A549 (cell line): Measurements from ENCODE around the gene NME2.

Source experiments
- CTCF ChIP-seq: fragments of >200 bp; sonication (Bioruptor Twin); formaldehyde crosslinking; IDR thresholded peaks from 3 replicates; pipeline ENCODE4 v1.5.1; 2016
- MAX ChIP-seq: IDR thresholded peaks from 2 replicates; pipeline ENCODE4 v1.6.1; 2012
- MYC ChIP-seq: IDR thresholded peaks from 2 replicates; pipeline ENCODE4 v1.6.1; 2012; ENCODE audit warnings: mild to moderate bottlenecking, inconsistent platforms, low read length, improper control_type of control experiment, borderline replicate concordance
- POLR2A ChIP-seq: IDR thresholded peaks from 2 replicates; pipeline ENCODE4 v1.6.1; 2012; ENCODE audit warnings: mild to moderate bottlenecking, low read length
- ZSCAN20 ChIP-seq: fragments of 250-450 bp; sonication (Bioruptor Pico); IDR thresholded peaks from 2 replicates; pipeline ENCODE4 v1.8.0; 2022; ENCODE audit warnings: mild to moderate bottlenecking, moderate library complexity

GRCh38 chr17:51197754-51198153, 31.5 kb downstream of the NME2 start:
- no peak for TF ChIP-seq ZSCAN20 (CRISPR knock-in tag)
- no peak for TF ChIP-seq POLR2A
- no peak for TF ChIP-seq CTCF
- TF ChIP-seq MAX = no peak
- TF ChIP-seq MYC = no peak
